Ishikawa (cell line): ENCODE data around the gene GARNL3.

Experiments
- CEBPB ChIP-seq: IDR thresholded peaks from 2 replicates; pipeline ENCODE4 v1.6.1; 2012
- CREB1 ChIP-seq: IDR thresholded peaks from 2 replicates; pipeline ENCODE4 v1.6.1; 2012; ENCODE audit warnings: low read depth
- EGR1 ChIP-seq: IDR thresholded peaks from 2 replicates; pipeline ENCODE4 v1.6.1; 2012
- EP300 ChIP-seq: IDR thresholded peaks from 2 replicates; pipeline ENCODE4 v1.6.1; 2012; ENCODE audit warnings: borderline replicate concordance
- FOXM1 ChIP-seq: IDR thresholded peaks from 2 replicates; pipeline ENCODE4 v1.6.1; 2012; ENCODE audit warnings: low read depth, borderline replicate concordance
- NFIC ChIP-seq: IDR thresholded peaks from 2 replicates; pipeline ENCODE4 v1.6.1; 2012
- RAD21 ChIP-seq: IDR thresholded peaks from 2 replicates; pipeline ENCODE4 v1.6.1; 2012; ENCODE audit warnings: low read depth
- TAF1 ChIP-seq: IDR thresholded peaks from 2 replicates; pipeline ENCODE4 v1.6.1; 2012; ENCODE audit warnings: low read depth, mild to moderate bottlenecking
- TCF12 ChIP-seq: IDR thresholded peaks from 2 replicates; pipeline ENCODE4 v1.6.1; 2012; ENCODE audit warnings: low read depth
- TEAD4 ChIP-seq: IDR thresholded peaks from 2 replicates; pipeline ENCODE4 v1.6.1; 2012
- YY1 ChIP-seq: IDR thresholded peaks from 2 replicates; pipeline ENCODE4 v1.6.1; 2012; ENCODE audit warnings: low read depth
- ZBTB7A ChIP-seq: IDR thresholded peaks from 2 replicates; pipeline ENCODE4 v1.6.1; 2012; ENCODE audit warnings: low read depth
- TF ChIP-seq, protein P1 (sequence below): IDR thresholded peaks from 2 replicates; pipeline ENCODE4 v1.6.1; 2012
- TF ChIP-seq, protein P2 (sequence below): IDR thresholded peaks from 2 replicates; pipeline ENCODE4 v1.6.1; 2012
- TF ChIP-seq, protein P3 (sequence below): IDR thresholded peaks from 2 replicates; pipeline ENCODE4 v1.6.1; 2012; ENCODE audit warnings: low read depth, mild to moderate bottlenecking

The GARNL3 gene

DNA sequence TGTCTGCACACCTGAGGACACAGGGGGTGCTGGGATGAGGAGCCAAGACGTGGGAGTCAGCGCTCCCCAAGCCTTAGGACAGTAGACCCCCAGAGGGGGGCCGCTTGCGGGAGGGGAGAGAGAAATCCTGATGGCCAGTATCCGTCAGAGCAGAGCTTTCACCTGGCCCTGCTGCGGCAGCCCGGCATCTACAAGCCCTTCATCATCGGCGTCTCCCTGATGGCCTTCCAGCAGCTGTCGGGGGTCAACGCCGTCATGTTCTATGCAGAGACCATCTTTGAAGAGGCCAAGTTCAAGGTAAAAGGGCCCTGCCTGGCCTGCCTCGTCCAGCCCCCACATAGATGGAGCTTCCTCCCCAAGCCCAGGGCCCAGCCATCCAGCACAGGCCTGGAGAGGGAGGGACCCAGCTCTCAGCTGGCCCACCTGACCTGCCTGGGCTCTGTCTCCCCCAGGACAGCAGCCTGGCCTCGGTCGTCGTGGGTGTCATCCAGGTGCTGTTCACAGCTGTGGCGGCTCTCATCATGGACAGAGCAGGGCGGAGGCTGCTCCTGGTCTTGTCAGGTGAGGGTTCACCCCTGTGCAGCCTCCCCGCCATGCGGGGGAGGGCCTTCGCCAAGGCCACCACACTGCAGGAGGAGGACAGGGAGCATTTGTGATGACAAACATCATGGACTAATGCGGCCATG lies 139.1 kb downstream of the GARNL3 start:
- TF ChIP-seq, protein P1, sequence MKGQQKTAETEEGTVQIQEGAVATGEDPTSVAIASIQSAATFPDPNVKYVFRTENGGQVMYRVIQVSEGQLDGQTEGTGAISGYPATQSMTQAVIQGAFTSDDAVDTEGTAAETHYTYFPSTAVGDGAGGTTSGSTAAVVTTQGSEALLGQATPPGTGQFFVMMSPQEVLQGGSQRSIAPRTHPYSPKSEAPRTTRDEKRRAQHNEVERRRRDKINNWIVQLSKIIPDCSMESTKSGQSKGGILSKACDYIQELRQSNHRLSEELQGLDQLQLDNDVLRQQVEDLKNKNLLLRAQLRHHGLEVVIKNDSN, result no peak
- TF ChIP-seq NFIC, result no peak
- TF ChIP-seq YY1, result no peak
- no peak for TF ChIP-seq TAF1
- TF ChIP-seq CEBPB, result no peak
- no peak for TF ChIP-seq EP300
- TF ChIP-seq ZBTB7A, result no peak
- TF ChIP-seq, protein P2, sequence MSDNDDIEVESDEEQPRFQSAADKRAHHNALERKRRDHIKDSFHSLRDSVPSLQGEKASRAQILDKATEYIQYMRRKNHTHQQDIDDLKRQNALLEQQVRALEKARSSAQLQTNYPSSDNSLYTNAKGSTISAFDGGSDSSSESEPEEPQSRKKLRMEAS, result no peak
- TF ChIP-seq FOXM1, result no peak

DNA sequence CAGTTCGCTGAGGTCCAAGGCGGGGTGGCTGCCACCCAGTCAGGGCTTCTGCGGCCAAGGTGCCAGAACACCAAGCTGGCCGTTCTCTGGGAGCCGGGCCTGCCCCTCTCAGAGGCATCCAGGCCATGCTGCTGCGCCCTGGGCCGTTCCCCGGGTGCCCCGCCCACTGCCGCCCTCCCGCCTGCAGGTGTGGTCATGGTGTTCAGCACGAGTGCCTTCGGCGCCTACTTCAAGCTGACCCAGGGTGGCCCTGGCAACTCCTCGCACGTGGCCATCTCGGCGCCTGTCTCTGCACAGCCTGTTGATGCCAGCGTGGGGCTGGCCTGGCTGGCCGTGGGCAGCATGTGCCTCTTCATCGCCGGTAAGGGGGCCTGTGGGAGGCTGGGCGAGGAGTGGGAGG lies 140.1 kb downstream of the GARNL3 start:
- TF ChIP-seq YY1 (no peak), EP300 (no peak), TAF1 (no peak), TEAD4 (no peak)
- TF ChIP-seq, protein P1, result no peak

DNA sequence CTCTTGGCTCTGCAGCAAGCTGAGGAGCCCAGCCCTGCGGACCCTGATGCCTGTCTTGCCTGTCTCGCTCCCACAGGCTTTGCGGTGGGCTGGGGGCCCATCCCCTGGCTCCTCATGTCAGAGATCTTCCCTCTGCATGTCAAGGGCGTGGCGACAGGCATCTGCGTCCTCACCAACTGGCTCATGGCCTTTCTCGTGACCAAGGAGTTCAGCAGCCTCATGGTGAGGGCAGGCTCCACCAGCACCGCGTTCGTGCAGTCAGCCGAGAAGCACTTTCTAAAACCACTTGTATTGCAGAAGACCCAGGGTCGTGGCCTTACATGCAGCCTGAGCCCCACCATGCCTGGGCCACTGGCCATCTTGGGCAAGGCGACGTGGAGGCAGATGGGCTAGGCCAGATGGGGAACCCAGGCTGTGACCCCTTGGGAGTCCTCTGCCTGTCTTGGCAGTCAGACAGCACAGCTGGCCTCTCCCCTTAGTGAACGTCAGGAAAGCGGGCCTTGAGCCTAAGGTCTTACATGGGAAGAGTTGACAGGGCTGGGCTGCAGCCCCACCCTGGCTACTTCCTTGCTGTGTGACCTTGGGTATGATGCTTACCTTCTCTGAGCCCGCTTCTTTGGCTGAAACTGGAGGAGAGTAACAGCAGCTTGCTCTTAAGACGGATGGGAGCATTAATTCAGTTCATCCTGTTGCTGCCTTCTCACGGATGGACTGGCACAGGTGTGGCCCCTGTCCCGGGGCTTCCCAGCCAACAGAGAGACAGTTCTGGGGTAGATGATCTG lies 141.0 kb downstream of the GARNL3 start:
- TF ChIP-seq, protein P2, result no peak
- TF ChIP-seq FOXM1, result no peak

DNA sequence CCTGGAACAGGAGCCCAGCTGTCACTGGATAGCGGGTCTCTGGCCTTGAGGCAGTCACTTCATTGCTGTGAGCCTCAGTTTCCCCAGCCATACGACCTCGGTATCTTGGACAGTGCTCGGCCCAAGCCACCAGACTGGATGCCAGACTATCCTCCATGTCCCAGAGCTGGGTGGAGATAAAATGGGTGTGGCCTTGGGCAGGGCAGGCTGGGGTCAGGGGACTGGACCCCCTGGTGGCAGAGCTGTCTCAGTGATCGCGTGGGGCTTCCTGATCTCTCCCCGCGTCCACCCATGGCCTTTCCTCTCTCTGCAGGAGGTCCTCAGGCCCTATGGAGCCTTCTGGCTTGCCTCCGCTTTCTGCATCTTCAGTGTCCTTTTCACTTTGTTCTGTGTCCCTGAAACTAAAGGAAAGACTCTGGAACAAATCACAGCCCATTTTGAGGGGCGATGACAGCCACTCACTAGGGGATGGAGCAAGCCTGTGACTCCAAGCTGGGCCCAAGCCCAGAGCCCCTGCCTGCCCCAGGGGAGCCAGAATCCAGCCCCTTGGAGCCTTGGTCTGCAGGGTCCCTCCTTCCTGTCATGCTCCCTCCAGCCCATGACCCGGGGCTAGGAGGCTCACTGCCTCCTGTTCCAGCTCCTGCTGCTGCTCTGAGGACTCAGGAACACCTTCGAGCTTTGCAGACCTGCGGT lies 142.4 kb downstream of the GARNL3 start:
- TF ChIP-seq, protein P2, result no peak
- TF ChIP-seq ZBTB7A, result no peak
- no peak for TF ChIP-seq TAF1

DNA sequence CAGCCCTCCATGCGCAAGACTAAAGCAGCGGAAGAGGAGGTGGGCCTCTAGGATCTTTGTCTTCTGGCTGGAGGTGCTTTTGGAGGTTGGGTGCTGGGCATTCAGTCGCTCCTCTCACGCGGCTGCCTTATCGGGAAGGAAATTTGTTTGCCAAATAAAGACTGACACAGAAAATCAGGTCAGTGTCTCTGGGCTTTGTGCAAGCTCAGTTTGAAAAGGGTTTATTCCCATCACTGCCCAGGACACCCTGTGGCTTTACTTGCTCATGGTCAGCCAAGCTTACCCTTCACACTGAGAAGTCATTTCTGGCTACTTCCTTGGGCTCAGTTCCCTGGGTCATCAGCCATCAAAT lies 142.9 kb downstream of the GARNL3 start:
- no peak for TF ChIP-seq YY1
- TF ChIP-seq RAD21, result no peak
- TF ChIP-seq, protein P1, result no peak
- TF ChIP-seq TAF1, result no peak
- TF ChIP-seq NFIC, result no peak
- TF ChIP-seq CEBPB, result no peak
- TF ChIP-seq CREB1, result no peak
- no peak for TF ChIP-seq TEAD4
- TF ChIP-seq EP300, result no peak
- TF ChIP-seq FOXM1, result no peak
- TF ChIP-seq, protein P3, sequence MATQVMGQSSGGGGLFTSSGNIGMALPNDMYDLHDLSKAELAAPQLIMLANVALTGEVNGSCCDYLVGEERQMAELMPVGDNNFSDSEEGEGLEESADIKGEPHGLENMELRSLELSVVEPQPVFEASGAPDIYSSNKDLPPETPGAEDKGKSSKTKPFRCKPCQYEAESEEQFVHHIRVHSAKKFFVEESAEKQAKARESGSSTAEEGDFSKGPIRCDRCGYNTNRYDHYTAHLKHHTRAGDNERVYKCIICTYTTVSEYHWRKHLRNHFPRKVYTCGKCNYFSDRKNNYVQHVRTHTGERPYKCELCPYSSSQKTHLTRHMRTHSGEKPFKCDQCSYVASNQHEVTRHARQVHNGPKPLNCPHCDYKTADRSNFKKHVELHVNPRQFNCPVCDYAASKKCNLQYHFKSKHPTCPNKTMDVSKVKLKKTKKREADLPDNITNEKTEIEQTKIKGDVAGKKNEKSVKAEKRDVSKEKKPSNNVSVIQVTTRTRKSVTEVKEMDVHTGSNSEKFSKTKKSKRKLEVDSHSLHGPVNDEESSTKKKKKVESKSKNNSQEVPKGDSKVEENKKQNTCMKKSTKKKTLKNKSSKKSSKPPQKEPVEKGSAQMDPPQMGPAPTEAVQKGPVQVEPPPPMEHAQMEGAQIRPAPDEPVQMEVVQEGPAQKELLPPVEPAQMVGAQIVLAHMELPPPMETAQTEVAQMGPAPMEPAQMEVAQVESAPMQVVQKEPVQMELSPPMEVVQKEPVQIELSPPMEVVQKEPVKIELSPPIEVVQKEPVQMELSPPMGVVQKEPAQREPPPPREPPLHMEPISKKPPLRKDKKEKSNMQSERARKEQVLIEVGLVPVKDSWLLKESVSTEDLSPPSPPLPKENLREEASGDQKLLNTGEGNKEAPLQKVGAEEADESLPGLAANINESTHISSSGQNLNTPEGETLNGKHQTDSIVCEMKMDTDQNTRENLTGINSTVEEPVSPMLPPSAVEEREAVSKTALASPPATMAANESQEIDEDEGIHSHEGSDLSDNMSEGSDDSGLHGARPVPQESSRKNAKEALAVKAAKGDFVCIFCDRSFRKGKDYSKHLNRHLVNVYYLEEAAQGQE, result no peak
- no peak for TF ChIP-seq TCF12
- TF ChIP-seq ZBTB7A, result no peak
- TF ChIP-seq, protein P2, result no peak
- no peak for TF ChIP-seq EGR1

DNA sequence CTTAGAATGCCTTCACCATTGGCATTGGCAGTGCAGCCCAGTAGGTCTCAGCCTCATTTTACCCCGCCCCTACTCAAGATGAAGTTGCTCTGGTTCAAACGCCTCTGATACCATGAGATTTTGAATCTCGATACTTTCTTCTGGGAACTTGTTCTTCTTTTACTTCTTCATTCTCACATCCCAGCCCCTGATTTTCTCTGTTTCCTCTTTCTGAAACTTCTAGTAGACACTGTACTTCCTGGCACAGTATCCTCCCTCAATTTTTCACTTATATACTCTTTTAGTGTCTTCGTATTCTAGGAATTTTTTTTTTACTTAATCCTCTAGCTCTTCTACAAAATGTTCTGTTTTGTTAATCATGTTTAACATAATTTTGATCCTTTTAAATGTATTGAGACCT lies 146.5 kb downstream of the GARNL3 start:
- TF ChIP-seq RAD21 (no peak), TEAD4 (no peak), EGR1 (no peak), ZBTB7A (no peak), YY1 (no peak), TAF1 (no peak), CEBPB (no peak), TCF12 (no peak), FOXM1 (no peak), EP300 (no peak), CREB1 (no peak), NFIC (no peak)
- TF ChIP-seq, protein P2, result no peak
- TF ChIP-seq, protein P3, result no peak
- TF ChIP-seq, protein P1, result no peak
